Middle frontal gyrus (tissue), 1 donor: ENCODE results near the gene PGBD2.
"Not testable (repeated sequence)": the region's sequence is repeated elsewhere in the genome, so short reads cannot be mapped to it uniquely, and the experiment has no call there.

Source experiments
- DNase-seq: peaks from one replicate; pipeline ENCODE4 v3.0.0-alpha.2; 2015; ENCODE audit warnings: low spot score; ENCODE audit errors: extremely low spot score

Gene PGBD2, protein sequence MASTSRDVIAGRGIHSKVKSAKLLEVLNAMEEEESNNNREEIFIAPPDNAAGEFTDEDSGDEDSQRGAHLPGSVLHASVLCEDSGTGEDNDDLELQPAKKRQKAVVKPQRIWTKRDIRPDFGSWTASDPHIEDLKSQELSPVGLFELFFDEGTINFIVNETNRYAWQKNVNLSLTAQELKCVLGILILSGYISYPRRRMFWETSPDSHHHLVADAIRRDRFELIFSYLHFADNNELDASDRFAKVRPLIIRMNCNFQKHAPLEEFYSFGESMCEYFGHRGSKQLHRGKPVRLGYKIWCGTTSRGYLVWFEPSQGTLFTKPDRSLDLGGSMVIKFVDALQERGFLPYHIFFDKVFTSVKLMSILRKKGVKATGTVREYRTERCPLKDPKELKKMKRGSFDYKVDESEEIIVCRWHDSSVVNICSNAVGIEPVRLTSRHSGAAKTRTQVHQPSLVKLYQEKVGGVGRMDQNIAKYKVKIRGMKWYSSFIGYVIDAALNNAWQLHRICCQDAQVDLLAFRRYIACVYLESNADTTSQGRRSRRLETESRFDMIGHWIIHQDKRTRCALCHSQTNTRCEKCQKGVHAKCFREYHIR

DNA sequence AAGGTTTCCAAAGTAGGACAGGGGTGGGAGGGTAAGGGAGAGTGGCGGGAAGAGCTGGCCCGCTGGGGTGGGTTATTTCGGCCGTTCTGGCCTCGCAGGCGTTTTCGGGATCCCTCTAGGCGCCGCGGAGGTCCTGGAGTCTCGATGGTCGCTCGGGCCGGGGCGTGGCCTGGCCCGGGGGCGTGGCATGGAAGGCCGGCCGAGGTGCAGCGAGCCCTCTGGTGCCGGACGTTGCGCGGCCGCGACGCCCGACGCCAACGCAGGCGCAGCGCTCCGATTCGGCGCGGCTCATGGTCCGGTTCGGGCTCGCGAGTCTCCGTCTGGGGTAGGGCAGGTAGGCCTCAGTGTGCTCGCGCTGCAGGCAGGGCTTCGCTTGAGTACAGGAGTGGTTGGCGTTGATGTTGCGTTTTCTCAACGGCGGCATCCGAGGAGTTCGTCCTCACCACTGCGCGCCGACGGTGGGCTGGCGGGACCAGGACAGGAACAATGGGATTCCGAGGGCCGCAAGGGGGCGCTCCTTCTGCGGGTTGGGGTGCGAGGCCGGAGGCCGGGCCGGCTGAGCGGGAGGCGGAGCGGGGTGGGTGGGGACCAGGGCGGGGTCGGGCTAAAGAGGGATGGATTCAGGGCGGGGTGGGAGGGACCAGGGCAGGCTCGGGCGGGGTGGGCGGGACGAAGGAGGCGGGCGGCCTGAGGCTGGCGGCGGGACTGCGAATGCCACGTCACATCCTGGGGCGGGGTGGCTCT, at the start of gene PGBD2:
Gene PGBD2 (plus strand): TSS at position 227 of the 744 bp plus-strand sequence. CDS start 7,628 bp downstream, outside the sequence.
- peak; percentile 79 for DNase-seq

DNA sequence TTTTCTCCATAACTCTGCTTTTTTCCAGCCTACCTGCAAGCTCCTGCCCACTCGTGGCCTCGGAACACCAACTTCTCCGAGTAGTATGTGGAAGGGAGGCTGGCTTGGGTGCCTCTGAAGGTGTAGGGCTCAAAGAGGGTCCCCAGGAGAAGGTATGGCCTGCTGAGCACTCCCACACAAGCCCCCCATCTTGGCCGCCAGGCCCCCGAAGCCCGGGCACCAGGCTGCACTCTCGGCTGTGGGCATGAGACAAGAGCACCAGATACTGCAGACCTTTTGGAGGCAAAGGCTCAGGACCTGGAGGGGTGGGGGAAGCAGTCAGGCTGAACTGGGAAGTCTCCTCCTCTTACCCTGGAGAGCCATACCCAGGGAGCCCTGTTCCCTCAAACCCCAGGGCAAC, 48.8 kb upstream of the PGBD2 start:
- no peak for DNase-seq

DNA sequence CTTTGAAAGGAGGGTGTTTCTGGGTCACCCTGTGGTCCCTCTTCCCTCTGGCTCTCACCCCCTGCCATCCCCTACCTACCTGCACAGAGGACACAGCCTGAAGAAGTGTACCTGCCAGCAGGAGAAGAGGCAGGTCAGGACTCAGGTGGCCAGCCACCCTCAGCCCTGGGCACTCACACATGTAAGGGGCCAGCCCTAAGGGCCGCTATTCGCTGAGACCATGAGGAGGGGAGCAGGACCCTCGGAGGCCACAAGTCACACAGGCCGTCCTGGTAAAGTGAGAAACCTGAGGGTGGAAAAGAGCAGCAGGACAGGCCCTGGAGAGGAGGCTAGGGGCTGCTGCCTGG, 48.3 kb upstream of the PGBD2 start:
- no peak for DNase-seq

DNA sequence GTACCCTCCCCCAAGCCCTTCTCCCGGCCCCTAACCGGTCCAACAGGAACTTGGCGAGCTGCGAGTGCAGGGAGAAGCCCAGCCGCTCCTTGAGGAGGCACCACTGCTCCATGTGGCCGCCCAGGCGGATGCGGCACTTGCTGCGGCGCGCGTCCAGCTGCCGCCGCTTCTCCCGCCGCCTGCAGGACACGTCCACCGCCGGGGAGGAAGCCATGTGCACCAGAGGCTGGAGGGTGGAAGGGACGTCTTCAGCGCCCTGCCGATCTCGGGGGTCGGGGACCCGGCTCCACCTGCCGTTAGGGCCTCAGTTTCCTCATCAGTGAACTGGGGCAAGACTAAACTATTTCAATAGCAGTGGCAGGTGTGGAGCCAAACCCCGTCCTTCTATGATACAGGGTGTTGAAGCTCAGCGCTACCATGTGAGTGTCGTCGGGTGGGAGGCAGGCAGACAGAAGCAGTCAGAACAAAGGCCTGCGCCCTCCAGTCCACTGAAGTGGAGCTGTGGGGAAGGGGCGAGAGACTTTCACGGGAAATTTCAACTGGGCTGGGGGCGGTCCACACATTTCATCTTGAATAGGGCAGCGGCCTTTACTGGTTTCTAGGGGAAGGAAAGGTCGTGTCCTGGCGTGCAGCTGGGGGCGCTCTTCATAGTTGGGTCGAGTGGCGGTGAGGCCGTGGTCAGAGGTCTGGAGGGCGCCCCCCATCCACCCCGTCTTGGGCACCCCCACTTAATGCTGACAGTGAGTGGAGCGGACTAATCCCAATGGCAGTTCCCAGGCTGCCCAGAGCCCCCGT, 47.7 kb upstream of the PGBD2 start:
- DNase-seq = no peak

DNA sequence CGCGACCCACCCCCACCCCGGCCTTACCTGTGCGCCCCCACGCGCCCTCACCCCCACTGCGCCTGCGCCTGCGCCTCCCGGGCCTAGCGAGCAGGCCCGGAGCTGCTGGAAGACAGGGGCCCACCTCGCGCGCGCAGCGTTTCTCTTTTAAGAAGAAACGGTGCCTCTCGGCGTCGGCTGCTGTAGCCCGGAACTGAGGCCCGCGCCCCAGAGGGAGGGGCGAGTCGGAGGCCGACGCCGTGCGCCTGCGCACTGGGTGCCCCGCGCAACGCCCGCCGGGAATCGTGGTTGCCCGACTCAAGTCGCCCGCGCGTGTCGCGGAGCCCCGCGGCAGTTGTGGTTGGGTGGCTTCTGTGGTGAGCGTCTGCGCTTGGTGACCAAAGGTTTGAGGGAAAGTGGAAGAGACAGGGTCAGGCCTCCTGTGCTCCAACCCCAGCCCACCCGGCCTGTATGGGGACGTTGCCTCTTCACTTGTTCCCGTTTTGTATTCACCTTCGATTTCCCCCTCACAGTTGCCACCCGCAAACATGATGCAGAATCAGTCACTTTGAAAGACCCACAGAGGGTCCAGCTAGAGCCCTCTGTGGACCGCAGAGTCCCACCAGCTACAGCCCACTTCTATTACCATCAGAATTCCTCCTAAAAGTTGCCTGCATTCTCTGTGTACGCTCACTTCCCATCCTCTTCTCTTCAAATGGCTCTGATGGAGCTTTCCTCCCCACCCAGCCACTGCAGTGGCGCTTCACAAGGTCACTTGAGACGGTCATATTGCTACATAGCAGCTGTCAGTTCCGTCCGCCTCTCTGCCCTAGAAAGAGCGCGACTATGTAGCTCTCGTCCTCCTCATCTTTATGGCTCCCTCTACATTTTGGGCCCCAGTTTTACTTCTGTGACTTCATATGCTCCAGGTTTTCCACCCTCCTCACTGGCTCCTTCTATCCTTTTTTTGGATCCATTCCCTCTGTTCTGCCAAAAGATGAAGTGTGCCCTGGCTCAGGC, 46.8 kb upstream of the PGBD2 start, which contains the start of gene ZNF692:
Gene ZNF692 (minus strand): TSS at position 195 of the 999 bp plus-strand sequence. CDS start 776 bp downstream, outside the sequence.
- DNase-seq = peak; percentile 94

DNA sequence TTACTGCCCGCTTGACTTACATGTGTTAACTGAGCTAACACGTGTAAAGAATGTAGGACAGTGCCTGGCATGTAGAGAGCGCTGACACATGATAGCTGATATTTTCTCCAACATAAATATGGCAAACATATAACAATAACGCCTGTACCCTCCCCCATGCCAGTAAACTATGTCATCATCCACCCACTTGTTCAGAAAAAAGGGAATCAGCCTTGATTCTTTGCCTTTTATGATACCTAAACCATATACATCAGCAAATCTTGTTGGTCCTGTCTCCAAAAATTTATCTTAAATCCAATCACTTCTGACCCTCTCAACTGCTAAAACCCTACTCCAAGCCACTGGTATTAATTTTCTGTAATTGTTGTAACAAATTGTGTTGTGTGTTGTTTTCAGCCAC, 46.0 kb upstream of the PGBD2 start:
- DNase-seq = no peak

DNA sequence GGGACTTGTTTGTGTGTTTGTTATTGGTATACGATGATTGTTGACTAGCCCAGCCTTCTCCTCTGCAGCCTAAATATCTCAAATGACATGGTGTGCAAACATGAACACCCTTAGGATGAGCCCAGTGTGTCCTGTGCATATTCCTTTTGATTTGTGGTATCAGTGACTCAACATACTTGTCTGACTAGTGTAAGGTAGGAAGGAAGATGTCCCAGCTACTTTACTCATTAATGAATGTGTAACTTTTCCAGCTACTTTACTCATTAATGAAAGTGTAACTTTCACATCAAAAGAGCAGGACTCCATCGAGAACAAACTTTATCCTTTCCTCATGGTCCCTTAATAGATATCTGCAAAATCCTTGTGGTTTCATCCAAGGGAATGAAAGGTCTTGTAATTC, 44.4 kb upstream of the PGBD2 start:
- no peak for DNase-seq

DNA sequence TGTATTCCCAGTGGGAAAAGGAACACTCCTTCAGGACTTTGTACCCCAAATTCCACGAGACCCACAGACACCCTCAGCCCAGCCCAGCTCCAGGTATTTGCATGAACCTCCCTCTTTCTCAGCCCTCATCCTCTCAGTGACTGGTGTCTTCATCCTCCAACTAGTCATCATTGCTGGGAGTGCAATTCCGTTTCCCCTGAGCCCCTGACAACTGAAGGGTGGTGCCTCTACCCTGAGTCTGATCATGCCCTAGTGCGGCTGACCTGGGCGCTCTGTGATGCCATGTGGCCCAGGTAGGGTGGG, 43.4 kb upstream of the PGBD2 start:
- DNase-seq = no peak

DNA sequence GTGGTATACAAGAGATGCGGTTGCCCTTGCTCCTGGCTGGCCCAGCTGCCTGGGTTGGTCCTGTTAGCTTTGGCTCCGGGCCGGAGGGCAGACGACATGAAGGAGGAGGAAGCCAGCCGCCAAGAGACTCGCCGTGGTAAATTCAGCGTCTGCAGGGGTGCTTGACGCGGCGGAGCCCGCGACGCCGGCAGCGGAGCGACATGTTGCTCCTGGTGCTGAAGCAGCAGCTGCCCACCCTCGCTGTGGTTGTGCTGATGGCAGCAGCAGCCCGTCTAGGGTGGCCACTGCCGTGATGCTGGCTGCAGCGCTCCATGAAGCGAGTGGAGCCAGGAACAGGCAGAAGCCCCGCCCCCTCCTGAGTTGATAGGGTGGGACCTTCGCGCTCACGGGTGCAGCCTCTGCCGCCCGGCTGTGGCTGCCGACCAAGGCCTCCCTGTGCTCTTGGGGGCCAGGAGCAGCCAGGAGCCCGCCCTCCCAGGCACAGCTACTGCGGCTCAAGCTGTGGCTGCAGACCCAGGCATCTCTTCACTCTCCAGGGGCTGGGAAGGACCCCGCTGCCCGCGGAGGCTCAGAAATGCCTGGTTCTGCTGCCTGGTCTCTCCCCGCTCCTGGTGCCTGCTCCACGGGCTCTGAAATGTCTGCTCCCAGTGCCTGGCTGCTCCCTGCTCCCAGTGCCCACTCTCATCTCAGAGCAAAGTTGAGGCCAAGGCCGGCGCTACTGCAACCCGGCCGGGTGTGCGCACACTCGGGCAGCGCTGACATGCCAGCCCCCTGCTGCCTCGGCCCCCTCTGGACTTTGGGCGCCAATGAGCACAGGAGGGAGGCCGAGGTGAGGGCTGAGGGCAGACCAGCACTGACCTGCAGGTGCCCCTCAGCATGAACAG, 42.8 kb upstream of the PGBD2 start:
- DNase-seq = peak; percentile 18

DNA sequence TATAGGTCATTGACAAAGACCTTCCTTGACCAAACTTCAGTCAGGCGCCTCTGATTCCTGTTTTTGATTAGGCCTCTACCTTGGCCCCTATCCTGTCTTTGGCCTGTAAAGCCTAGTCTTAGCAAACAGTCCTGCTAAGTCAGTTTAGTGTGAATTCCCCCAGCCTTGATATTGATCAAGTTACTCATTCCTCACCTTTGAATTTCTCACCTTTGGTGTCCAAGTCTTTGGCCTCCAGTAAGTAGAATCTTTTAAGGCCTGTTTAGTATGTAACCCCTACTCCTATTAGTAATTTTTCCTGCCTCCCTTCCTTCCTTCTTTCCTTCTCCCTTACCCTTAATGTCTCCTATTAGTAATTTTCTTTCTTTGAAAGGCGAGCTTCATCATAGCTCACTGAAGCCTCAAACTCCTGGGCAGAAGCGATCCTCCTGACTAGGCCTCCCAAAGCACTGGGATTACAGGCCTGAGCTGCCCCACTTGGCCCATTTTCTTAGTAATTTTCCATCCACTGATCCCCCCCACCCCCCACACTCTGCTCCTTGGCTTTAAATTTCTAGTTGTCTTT, 34.1 kb upstream of the PGBD2 start:
- DNase-seq = no peak

DNA sequence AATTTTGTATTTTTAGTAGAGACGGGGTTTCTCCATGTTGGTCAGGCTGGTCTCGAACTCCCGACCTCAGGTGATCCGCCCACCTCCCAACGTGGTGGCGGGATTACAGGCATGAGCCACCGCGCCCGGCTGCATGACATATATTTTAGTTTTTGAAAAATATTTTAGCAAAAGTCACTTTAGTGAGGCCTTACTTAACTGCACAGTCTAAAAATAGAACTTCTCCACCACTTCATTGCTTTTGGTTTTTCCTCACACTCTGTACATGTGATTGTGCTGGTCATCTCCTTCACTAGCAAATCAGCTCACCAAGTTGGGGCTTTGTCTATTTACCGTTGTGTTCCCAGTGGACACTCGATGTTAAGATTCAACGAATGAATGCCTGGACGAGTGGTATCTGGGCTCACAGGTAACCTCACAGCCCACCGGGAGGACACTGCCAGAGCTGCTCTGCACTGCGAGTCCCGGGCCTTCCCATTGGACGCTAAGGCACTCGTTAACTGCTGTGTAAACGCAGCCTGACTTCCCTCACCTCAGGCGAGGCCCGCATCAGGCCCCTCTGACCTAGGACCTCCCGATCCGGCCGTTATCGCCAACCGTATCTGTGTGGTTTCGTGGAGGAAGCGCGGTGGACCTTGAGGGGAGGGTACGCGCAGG, 33.2 kb upstream of the PGBD2 start:
- DNase-seq = peak; percentile 17

DNA sequence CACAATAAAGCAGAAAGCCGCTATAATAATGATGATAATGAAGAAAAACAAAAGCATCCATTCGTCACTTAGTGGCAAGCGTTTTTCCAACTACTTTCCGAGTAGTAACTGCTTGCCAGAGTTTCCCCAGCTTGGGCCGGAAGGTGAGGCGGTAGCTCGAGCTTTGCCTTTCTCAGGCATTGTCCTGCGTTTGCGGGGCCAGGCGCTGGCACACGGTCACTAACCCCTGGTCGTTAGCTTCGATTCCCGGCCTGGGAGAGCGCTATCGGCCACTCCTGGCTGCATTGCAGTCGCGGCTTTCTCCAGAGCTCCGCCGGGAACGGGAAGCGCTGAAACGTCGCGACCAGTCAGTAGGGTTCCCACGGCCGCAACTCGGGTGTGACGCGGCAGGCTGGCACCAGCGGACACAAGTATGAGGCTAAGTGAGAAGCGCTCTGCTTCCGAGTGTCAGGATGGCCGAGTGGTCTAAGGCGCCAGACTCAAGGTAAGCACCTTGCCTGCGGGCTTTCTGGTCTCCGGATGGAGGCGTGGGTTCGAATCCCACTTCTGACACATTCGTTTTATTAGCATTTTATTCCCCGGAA, 32.5 kb upstream of the PGBD2 start:
- peak; percentile 96 for DNase-seq

DNA sequence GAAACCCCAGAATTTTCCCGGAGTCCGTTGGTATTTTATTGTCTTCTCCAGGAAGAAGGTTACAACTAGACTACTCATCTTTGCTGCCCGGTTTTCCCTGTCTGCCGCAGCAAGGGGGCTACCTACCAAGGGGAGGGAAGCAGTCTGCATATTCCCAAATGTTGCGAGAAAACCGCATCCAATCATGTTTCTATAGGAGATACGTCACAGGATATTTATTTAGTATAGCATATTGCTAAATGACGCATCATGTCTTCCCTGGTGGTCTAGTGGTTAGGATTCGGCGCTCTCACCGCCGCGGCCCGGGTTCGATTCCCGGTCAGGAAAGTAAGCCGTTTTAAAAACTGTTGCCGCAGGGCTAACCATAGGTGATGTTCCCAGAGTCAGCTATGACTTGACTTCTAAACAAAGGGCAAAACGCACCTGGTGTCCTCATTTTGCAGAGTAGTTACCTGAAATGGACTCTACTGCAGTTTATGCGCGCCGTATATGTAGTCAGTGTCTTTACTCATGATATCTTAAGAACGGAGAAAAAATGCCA, 32.0 kb upstream of the PGBD2 start:
- peak; percentile 78 for DNase-seq

DNA sequence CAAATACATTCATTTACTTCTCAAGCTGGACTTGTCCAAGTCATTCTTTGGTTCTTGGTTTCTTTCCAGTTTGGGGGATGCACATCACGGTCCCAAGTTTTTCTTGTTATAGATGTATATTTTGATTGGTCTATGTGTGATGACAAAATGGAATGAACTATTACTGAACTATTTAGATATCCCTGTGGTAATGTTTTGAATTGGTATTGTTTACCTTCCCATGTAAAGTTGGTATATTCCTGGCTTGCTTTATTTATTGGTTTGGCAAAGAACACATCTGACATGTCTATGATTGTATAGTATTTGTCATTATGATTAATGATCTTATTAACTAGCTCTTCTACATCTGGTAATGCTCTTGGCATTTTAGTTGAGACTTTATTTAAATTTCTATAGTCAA, 24.8 kb upstream of the PGBD2 start:
- no peak for DNase-seq

DNA sequence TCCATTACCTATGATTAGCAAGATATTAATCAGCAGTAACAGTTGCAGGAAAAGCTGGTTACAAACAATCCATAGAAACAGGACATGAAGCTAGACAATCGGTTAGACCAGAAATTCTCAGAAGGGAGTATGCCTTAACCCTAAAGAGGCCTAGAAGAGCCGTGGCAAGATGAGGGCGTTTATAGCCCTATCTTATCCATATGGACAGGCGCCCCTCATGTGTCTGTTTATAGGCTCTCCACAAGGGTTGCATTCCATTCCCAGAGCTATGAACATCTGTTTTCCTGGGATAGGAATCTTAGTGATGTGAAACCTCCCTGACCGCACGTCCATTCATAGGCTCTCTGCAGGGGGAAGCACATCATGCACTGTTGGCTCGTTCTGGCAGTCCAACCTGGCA, 23.6 kb upstream of the PGBD2 start:
- not testable (repeated sequence) for DNase-seq

DNA sequence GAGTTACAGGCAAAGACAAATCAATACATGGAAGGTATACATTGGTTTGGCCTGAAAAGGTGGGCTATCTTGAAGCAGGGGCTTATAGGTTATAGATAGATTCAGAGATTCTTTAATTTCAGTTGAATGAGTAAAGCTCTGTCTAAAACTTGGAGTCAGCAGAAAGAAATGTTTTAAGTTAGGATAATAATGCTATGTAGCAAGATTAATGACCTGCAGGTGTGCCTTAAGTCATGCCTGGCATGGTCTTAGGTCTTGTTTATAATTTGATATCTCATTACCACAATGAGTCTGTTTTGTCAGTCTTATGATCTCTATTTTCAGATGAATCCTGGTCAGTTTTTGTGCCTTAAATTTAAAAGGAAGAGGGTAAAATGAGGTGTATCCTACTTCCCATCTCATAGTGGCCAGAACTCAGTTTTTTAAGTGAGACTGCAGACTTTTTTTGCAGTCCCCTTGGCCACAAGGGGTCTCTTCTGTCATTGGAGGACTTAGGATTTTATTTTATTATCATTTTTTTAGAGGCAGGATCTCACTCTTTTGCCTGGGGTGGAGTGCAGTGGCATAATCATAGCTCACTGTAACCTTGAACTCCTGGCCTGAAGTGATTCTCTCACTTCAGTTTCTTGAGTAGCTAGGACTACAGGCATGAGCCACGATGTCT, 21.3 kb upstream of the PGBD2 start:
- no peak for DNase-seq

DNA sequence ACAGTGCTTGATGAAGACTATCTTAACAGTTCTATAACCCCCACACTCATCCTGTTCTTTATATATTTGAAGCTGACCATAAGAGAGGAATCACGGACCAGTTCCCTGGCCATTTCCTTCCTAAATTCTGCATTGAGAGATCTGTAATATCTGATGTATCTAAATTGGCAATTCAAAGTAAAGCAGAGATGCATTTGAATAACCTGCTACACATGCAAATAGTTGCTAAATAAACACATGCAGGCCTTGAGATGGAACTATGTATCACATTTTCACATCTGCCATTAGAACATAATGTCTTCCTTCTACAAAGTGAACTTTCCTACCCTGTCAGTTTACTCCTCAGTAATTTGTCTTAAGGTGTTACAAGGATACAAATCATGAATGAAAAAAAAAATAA, 20.4 kb upstream of the PGBD2 start:
- no peak for DNase-seq
